SKM-1 treated with dmso at 0.1 percent for 144 hours (cell line): ENCODE results near the gene POU5F1.
"Not testable (repeated sequence)": the region's sequence is repeated elsewhere in the genome, so short reads cannot be mapped to it uniquely, and the experiment has no call there.

ENCODE experiments used
- DNase-seq: peaks from one replicate; lab custom pipeline; 2025; ENCODE audit not compliant: unreplicated experiment; lab: John Stamatoyannopoulos, UW

POU5F1 gene

GRCh38 chr6:31170600-31170881, at the start of gene POU5F1:
Gene POU5F1, minus strand, starts transcription at chr6:31170682. Its CDS starts 62 bp downstream, at chr6:31170620.
- no peak for DNase-seq

GRCh38 chr6:31216208-31216898, 45.9 kb upstream of the POU5F1 start:
- DNase-seq, result peak; percentile 100

GRCh38 chr6:31215216-31215615, 44.7 kb upstream of the POU5F1 start:
- peak; percentile 80 for DNase-seq

- DNase-seq, result no peak
Measured at GRCh38 chr6:31214516-31214915, 44.0 kb upstream of the POU5F1 start.

GRCh38 chr6:31210741-31211532, 40.5 kb upstream of the POU5F1 start:
- no peak for DNase-seq

GRCh38 chr6:31210123-31210522, 39.6 kb upstream of the POU5F1 start:
- DNase-seq, result no peak

GRCh38 chr6:31209137-31209536, 38.7 kb upstream of the POU5F1 start:
- no peak for DNase-seq

- no peak for DNase-seq
Measured at GRCh38 chr6:31208506-31208905, 38.0 kb upstream of the POU5F1 start.

GRCh38 chr6:31205638-31206037, 35.2 kb upstream of the POU5F1 start:
- DNase-seq, result no peak

- DNase-seq, result no peak
Measured at GRCh38 chr6:31204751-31205145, 34.3 kb upstream of the POU5F1 start.

- DNase-seq, result no peak
Measured at GRCh38 chr6:31203345-31203979, 33.0 kb upstream of the POU5F1 start.

- DNase-seq, result no peak
Measured at GRCh38 chr6:31202259-31203166, 32.0 kb upstream of the POU5F1 start.

GRCh38 chr6:31199105-31199452, 28.6 kb upstream of the POU5F1 start:
- DNase-seq, result not testable (repeated sequence)

GRCh38 chr6:31197559-31198305, 27.2 kb upstream of the POU5F1 start:
- DNase-seq, result peak; percentile 84

GRCh38 chr6:31196251-31197022, 26.0 kb upstream of the POU5F1 start:
- not testable (repeated sequence) for DNase-seq

GRCh38 chr6:31195308-31195979, 25.0 kb upstream of the POU5F1 start:
- not testable (repeated sequence) for DNase-seq

- DNase-seq, result no peak
Measured at GRCh38 chr6:31194061-31194834, 23.8 kb upstream of the POU5F1 start.

- no peak for DNase-seq
Measured at GRCh38 chr6:31193206-31193605, 22.7 kb upstream of the POU5F1 start.
